IPS DF 6.9 (cell line): ENCODE data around the gene MED8.

Experiments used
- DNase-seq: peaks from one replicate; pipeline ENCODE4 v3.0.0-alpha.2; 2013; ENCODE audit warnings: low read depth, low spot score
- H3K27ac ChIP-seq: one replicate; pipeline ENCODE4 v1.5.1; 2013; ENCODE audit warnings: low read length, control low read depth
- H3K27me3 ChIP-seq: 2 replicates; pipeline ENCODE4 v1.6.1; 2013; ENCODE audit warnings: mild to moderate bottlenecking, low read length; ENCODE audit not compliant: control insufficient read depth, insufficient read depth
- H3K36me3 ChIP-seq: 2 replicates; pipeline ENCODE4 v1.6.1; 2013; ENCODE audit warnings: low read length; ENCODE audit not compliant: control insufficient read depth, insufficient read depth
- H3K4me1 ChIP-seq: 2 replicates; pipeline ENCODE4 v1.6.1; 2013; ENCODE audit warnings: low read length; ENCODE audit not compliant: control insufficient read depth, insufficient read depth
- H3K4me3 ChIP-seq: 2 replicates; pipeline ENCODE4 v1.5.1; 2013; ENCODE audit warnings: mild to moderate bottlenecking, low read length
- H3K9me3 ChIP-seq: 2 replicates; pipeline ENCODE4 v1.6.1; 2013; ENCODE audit warnings: low read length, inconsistent platforms; ENCODE audit not compliant: control insufficient read depth, insufficient read depth
- whole genome bisulfite sequencing: extraction: QIAGEN DNeasy Blood & Tissue Kit; methylation state at CpG from one replicate; pipeline ENCODE4 v1.1.7; 2013; ENCODE audit warnings: mixed read lengths, missing lambda C conversion rate; ENCODE audit not compliant: insufficient read length, insufficient coverage; 5-methylcytosine and 5-hydroxymethylcytosine counted together

MED8 gene

GRCh38 chr1:43358746-43359693 is 30.6 kb downstream of the MED8 start, which contains the start of gene CDC20:
Gene CDC20 (plus strand): TSS chr1:43358981. CDS start chr1:43359216, 235 bp downstream.
- Histone ChIP-seq H3K9me3 (no peaks in the 10 kb centered on the region), H3K36me3 (peaks cover 30% of the 10 kb centered on the region), H3K27ac (no peak within 1 kb of the TSS), H3K4me3 (peak within 1 kb of the TSS; percentile 82), H3K4me1 (peaks cover 6% of the 10 kb centered on the region; the same call in 1 of the 2 replicates), H3K27me3 (no peaks in the 10 kb centered on the region)
- WGBS: no CpG with 5 or more reads among the region's 59 CpGs
- peak; percentile 96 for DNase-seq

DNA sequence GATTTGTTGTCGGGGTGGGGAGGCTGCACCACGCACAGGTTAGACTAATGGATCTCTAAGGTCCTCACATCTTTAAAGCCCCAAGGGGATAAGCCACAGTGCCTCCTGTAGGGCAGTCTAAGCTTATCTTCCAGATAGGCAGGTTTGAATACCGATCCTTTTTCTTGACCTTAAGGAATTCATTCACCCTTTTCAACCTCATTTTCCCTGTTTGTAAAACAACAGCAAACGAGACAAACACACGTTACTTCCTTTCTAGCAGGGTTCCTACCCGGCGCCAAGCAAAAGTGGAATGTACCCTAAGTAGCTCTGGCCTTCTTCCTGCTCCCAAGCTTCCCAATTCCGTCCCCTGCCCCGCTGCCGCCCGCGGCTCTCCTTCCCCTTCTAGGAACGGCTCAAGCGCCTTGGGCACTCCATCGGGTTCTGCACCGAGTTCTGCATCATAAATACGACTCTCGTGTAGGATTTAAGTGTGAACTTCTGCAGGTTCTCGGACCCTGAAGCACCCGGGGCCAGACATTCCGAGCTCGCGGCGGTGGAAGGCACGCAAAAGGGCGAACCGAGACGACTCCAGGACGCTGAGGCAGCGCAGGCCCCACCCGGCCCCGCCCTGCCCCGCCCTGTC is 31.4 kb downstream of the MED8 start:
- DNase-seq: no peak
- H3K27ac ChIP-seq: no peak overlapping the region
- peak overlapping the region; percentile 60; the same call in 1 of the 2 replicates for H3K4me3 ChIP-seq

DNA sequence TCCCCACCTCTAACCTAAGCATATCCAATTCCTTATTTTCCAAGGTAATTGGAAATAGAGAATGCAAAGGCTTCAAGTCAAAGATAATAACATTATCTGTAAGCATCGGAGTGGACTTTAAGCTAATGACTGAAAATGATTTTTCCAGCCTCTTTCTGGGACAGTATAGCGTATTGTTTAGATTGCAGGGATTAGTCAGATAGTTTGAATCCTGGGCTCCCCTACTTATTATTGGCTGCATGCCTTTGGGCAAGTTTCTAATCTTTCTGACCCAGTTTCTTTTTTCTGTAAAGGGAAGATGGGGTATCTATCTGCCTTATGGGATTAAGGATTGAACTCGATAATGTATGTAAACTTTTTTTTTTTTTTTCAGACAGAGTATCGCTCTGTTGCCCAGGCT is 32.3 kb downstream of the MED8 start:
- no peak for DNase-seq
- Histone ChIP-seq H3K27me3 (no peaks in the 10 kb centered on the region), H3K27ac (no peak overlapping the region), H3K9me3 (no peaks in the 10 kb centered on the region), H3K36me3 (peaks cover 21% of the 10 kb centered on the region), H3K4me3 (no peak overlapping the region), H3K4me1 (peaks cover 6% of the 10 kb centered on the region; the same call in 1 of the 2 replicates)
- WGBS: no CpG with 5 or more reads among the region's 4 CpGs

More for the DNA sequence above, 31.4 kb downstream of the MED8 start:
- no peaks in the 10 kb centered on the region for H3K9me3 ChIP-seq
- WGBS: no CpG with 5 or more reads among the region's 33 CpGs
- peaks cover 6% of the 10 kb centered on the region; the same call in 1 of the 2 replicates for H3K4me1 ChIP-seq
- no peaks in the 10 kb centered on the region for H3K27me3 ChIP-seq
- H3K36me3 ChIP-seq: peaks cover 22% of the 10 kb centered on the region

GRCh38 chr1:43354936-43355335 is 34.7 kb downstream of the MED8 start:
- no peaks in the 10 kb centered on the region for H3K9me3 ChIP-seq
- no peak for DNase-seq
- H3K4me3 ChIP-seq: no peak overlapping the region
- H3K27me3 ChIP-seq: no peaks in the 10 kb centered on the region
- H3K36me3 ChIP-seq: peaks cover under 1% of the 10 kb centered on the region; the same call in 1 of the 2 replicates
- H3K27ac ChIP-seq: no peak overlapping the region
- H3K4me1 ChIP-seq: peaks cover 9% of the 10 kb centered on the region
- no CpG with 5 or more reads among the region's 2 CpGs for WGBS

DNA sequence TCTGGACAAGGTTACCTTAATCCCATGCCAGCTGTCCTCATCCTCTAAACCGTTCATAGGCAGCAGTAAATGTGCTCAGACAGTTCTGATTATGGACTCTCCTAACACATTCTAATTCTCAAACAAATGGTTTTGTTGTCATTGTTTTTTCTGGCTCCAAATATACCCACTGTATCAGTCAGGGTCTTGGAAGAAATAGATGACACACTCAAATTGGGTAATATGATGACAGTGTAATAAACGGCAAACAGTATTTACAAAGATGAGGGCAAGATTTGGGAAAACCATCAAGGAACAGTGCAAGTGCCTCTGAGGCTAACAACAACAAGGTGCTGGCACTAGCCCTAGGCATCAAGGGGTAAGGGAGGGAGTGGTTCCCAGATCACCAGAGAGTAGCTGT is 35.1 kb downstream of the MED8 start:
- H3K4me1 ChIP-seq: peaks cover 8% of the 10 kb centered on the region

DNA sequence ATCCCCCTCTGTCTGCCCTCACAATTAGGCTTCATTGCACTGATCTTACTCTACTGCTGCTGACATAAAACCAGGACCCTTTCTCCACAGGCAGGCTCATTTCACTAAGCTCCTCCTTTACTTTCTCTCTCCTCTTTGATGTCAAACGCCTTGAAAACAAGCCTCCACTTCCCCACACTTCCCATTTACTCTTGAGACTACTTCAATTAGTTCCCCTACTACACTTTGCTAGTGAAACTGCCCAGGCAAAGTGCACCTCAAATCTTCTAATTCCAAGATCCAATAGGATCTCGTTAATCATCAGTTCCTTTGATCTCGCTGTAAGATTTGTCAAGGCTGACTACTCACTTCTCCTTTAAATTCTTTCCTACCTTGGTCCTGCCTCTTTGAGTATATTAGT is 36.7 kb downstream of the MED8 start:
- no peak overlapping the region for H3K4me3 ChIP-seq
- no CpG with 5 or more reads among the region's 3 CpGs for whole genome bisulfite sequencing
- no peaks in the 10 kb centered on the region for H3K9me3 ChIP-seq
- H3K27me3 ChIP-seq: no peaks in the 10 kb centered on the region; the same call in 1 of the 2 replicates
- H3K27ac ChIP-seq: no peak overlapping the region
- no peak for DNase-seq
- no peaks in the 10 kb centered on the region for H3K36me3 ChIP-seq
- peaks cover 8% of the 10 kb centered on the region for H3K4me1 ChIP-seq

More for the DNA sequence above, 35.1 kb downstream of the MED8 start:
- Histone ChIP-seq H3K9me3 (no peaks in the 10 kb centered on the region), H3K4me3 (no peak overlapping the region), H3K36me3 (no peaks in the 10 kb centered on the region), H3K27me3 (no peaks in the 10 kb centered on the region), H3K27ac (no peak overlapping the region)
- no CpG with 5 or more reads among the region's 2 CpGs for WGBS
- no peak for DNase-seq

- Histone ChIP-seq H3K4me1 (peaks cover 6% of the 10 kb centered on the region), H3K27ac (no peak overlapping the region), H3K4me3 (no peak overlapping the region), H3K36me3 (no peaks in the 10 kb centered on the region), H3K9me3 (no peaks in the 10 kb centered on the region), H3K27me3 (no peaks in the 10 kb centered on the region; the same call in 1 of the 2 replicates)
- no CpG with 5 or more reads among the region's 2 CpGs for WGBS
- DNase-seq: no peak
Measured at GRCh38 chr1:43352351-43352705, 37.3 kb downstream of the MED8 start.

DNA sequence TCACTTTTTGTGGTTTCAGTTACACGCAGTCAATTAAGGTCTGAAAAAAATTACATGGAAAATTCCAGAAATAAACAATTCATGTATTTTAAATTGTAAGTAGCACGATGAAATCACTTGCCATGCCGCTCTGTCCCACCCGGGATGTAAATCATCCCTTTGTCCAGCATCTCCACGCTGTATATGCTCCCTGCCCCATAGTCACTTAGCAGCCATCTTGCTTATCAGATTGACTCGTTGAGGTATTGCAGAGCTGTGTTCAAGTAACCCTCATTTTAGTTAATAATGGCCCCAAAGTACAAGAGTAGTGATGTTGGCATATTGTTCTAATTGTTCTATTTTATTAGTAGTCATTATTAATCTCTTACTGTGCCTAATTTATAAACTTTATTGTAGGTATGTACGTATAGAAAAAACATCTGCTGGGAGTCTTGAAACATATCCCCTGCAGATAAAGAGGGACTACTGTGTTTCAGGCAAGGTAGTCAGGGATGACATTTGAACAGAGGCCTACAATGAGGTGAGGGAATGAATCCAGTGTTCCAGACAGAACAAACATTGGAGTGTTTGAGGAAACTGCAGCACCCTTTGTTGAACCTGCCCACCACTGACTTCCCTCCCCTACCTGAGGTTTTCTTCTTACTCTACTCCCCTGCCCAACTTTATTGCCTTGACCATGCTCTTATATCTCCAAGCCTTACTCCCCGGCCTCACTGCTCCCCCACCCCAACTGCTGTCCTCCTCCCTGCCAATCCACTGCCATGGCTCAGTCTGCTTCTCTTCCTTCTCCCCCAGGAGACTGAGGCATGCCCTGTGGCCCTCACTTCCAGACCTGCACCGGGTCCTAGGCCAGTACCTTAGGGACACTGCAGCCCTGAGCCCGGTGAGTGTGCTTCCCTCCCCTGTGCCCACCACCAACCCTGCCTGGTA is 37.9 kb downstream of the MED8 start:
- Histone ChIP-seq H3K27me3 (no peaks in the 10 kb centered on the region; the same call in 1 of the 2 replicates), H3K9me3 (no peaks in the 10 kb centered on the region), H3K4me3 (no peak overlapping the region), H3K36me3 (no peaks in the 10 kb centered on the region), H3K4me1 (peaks cover 6% of the 10 kb centered on the region), H3K27ac (no peak overlapping the region)
- no peak for DNase-seq
- WGBS: no CpG with 5 or more reads among the region's 10 CpGs

- H3K27me3 ChIP-seq: no peaks in the 10 kb centered on the region; the same call in 1 of the 2 replicates
- peaks cover 6% of the 10 kb centered on the region for H3K4me1 ChIP-seq
- no CpG with 5 or more reads among the region's 1 CpG for WGBS
- no peak overlapping the region for H3K27ac ChIP-seq
- DNase-seq: no peak
- no peaks in the 10 kb centered on the region for H3K36me3 ChIP-seq
- no peaks in the 10 kb centered on the region for H3K9me3 ChIP-seq
- H3K4me3 ChIP-seq: no peak overlapping the region
Measured at GRCh38 chr1:43350976-43351375, 38.6 kb downstream of the MED8 start.
